Islet of Langerhans (tissue), 1 donor: ENCODE data around the gene GPR52.
"Not testable (repeated sequence)": the region's sequence is repeated elsewhere in the genome, so short reads cannot be mapped to it uniquely, and the experiment has no call there.

Source experiments
- FAIRE-seq: peaks from one replicate; lab custom pipeline; 2011; peaks lifted over from hg19 to GRCh38; lab: Jason Lieb, UNC

GPR52 gene, protein sequence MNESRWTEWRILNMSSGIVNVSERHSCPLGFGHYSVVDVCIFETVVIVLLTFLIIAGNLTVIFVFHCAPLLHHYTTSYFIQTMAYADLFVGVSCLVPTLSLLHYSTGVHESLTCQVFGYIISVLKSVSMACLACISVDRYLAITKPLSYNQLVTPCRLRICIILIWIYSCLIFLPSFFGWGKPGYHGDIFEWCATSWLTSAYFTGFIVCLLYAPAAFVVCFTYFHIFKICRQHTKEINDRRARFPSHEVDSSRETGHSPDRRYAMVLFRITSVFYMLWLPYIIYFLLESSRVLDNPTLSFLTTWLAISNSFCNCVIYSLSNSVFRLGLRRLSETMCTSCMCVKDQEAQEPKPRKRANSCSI

GRCh38 chr1:174447866-174448530, at the start of gene GPR52:
TSS of gene GPR52 (plus strand) at chr1:174447964. CDS start at chr1:174448112, 148 bp downstream.
- FAIRE-seq, result no peak

GRCh38 chr1:174398246-174398645, 49.5 kb upstream of the GPR52 start:
- no peak for FAIRE-seq

GRCh38 chr1:174399211-174399610, 48.6 kb upstream of the GPR52 start:
- FAIRE-seq, result no peak

DNA sequence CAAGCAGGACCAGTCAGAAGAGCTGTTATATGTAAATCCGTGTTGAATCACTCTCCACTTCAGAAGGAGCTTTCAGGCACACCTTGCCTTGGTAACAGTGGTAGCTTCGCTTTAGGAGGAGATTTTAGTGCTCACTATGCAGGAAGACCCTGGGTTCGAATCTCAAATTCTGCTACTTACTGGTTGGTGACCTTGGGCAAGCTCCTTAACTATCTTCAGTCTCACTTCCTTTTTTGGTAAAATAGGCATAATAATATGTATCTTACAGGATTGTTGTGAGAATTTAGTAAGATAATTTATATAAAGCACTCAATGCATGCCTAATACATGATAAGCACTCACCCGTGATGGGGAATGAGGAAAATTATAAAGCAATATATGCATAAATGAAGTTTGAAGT, 46.7 kb upstream of the GPR52 start:
- no peak for FAIRE-seq

DNA sequence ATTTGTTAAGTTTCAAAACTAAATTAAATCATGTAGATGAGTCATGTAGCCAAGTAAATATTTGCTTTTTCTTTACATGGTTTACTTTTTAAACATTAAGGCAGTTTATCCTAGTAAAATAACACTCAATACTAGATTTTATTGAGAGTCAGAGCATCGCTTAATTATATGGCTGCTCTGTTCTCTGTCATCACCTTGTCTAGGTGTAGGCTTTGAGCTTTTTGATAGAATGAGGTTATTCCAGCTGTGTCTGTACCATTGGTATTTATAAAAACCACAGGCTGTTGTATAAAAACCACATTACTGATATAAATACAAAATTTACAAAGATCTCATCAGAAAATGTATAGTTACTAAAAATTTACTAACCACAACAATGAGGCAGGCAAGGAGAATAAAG, 42.5 kb upstream of the GPR52 start:
- peak; percentile 95 for FAIRE-seq

DNA sequence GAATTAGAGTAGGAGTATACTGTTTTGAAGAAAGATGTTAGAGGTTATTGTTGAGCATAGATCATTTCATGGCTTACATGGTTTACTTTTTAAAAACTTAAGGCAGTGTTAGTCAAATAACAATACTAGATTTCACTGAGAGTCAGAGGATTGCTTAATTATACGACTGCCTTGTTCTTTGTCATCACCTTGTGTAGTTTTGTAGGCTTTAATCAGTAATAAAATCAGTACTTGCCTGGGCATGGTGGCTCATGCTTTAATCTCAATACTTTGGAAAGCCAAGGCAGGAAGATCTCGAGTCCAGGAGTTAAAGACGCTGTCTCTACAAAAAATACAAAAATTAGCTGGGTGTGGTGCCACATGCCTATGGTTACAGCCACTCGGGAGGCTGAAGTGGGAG, 41.3 kb upstream of the GPR52 start:
- no peak for FAIRE-seq

- no peak for FAIRE-seq
These were observed 40.1 kb upstream of the GPR52 start for GRCh38 chr1:174407665-174408064.

GRCh38 chr1:174408146-174408545, 39.6 kb upstream of the GPR52 start:
- no peak for FAIRE-seq

- FAIRE-seq, result not testable (repeated sequence)
These were observed 38.0 kb upstream of the GPR52 start for GRCh38 chr1:174409801-174410200.

DNA sequence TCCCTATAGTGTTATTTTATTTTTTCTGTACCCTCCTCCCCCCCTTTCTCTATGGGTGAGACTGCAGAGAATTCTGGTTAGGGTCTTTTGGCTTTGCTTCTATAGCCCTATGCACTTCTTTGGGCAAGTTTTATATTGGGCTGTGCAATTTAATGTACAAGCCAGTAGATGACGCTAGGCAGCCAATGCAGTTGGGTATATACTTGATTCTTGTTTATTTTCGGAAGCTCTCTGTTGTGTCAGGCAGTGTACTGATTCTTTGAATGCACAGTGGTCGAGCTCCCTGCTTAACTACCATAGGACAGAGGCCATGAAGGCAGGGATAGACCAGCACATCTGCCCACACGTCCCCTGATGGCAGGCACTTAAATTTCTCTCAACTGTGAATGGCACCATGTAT, 34.1 kb upstream of the GPR52 start:
- no peak for FAIRE-seq

GRCh38 chr1:174414203-174414602, 33.6 kb upstream of the GPR52 start:
- FAIRE-seq, result no peak

DNA sequence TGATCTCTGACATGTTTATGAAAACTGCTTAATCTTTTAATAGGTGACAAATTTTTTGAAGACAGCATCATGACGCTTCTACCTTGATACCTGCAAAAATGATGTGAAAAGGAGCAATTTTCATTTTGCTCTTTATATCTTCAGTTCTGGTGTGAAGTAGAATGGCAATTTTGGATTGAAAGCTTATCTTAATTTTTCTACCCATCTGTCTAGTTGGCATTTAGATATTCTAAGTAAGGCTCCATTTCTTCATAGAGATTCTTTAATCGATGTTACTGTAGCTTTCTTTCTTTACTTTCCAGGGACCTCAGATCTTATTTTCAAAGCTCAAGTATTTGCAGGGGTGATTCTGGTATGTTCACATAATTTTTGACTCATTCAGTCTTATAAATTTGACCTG, 32.3 kb upstream of the GPR52 start:
- no peak for FAIRE-seq

GRCh38 chr1:174417921-174418320, 29.8 kb upstream of the GPR52 start:
- FAIRE-seq, result no peak

- no peak for FAIRE-seq
These were observed 22.6 kb upstream of the GPR52 start for GRCh38 chr1:174425121-174425520.

- no peak for FAIRE-seq
These were observed 21.6 kb upstream of the GPR52 start for GRCh38 chr1:174426153-174426552.

DNA sequence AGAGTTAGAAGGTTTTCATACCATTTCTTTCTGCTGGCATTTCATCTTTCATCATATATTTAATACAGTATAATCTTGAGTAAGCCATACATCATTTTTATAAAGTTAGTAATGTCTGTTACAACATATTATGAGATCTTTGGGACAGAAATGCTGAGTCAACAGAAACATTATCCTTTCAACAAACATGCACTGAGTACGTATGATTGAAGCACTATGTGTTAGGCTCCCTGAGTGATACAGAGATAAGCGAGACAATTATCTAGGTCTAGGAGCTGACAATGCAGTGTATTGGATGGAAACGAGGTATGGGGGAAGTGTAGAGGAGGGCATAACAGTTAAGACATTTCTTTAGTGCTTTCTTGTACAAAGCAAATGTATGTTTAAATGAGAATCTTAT, 19.7 kb upstream of the GPR52 start:
- FAIRE-seq, result peak; percentile 27

DNA sequence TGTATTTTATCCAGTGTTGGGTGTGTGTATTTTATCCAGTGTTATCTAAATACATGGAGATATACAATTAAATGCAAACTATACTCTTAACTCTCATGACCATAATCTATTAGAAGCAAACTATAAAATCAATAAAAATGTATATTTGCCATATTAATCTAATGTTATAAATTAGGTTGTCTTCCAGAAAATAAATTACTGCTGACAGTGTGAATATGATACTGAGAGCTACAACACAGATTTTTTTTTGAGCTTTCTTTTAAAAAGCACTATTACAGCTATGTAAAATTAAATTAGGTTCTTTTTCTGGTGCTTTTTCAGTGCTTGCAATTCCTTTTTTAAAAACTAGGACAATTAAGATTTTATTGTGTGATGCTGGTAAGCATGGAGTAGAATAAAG, 19.0 kb upstream of the GPR52 start:
- FAIRE-seq, result peak; percentile 47

DNA sequence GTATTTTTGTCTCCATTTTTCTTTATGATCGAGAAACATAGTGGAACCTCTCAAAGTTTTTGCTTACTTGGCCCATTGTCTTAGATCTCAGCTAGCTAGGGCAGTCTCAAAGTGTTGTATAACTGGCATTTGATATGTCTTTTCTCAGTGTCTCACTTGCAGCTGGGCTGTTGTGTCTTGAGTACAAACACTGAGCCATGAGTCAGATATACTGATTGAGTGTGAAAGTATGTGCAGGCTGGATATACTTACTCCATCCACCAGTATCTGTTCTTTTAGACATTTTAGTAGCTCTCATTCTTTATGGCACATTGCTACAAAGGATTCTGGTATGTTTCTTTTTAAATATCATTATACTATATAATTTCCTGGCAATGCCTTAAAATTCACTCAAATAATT, 14.3 kb upstream of the GPR52 start:
- FAIRE-seq, result no peak

- FAIRE-seq, result no peak
These were observed 2.4 kb upstream of the GPR52 start for GRCh38 chr1:174445351-174445750.

DNA sequence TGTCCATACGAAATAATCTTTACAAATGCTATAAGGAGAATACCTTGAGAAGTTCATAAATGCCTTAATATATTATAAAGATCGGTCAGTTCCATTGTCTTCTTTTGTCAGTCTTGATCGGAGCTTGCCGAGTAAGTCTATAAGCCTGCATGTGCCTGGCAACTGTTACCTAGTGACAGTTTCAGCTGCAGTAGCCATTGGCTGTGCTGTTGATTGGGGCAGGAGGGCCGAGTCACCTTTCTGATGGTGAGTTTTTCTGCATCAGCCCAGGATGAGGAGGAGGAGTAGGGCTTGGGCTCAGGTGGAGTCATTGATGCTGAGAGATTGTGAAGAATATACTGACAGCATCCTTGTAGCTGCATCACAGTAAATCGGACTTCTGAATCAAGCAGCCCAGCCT, 1.9 kb upstream of the GPR52 start:
- no peak for FAIRE-seq

DNA sequence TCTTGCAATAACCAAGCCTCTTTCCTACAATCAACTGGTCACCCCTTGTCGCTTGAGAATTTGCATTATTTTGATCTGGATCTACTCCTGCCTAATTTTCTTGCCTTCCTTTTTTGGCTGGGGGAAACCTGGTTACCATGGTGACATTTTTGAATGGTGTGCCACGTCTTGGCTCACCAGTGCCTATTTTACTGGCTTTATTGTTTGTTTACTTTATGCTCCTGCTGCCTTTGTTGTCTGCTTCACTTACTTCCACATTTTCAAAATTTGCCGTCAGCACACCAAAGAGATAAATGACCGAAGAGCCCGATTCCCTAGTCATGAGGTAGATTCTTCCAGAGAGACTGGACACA, 743 bp downstream of the GPR52 start:
- FAIRE-seq, result no peak

DNA sequence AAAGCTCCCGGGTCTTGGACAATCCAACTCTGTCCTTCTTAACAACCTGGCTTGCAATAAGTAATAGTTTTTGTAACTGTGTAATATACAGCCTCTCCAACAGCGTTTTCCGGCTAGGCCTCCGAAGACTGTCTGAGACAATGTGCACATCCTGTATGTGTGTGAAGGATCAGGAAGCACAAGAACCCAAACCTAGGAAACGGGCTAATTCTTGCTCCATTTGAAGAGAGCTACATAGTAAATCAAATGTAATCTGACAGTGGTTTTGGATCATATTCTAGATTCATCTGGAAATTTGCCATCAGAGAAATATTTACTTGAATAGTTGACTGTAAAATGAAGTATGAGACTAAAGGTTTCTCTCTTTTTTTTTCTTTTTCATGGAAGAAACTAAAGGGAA, 1.2 kb downstream of the GPR52 start:
- no peak for FAIRE-seq

GRCh38 chr1:174451408-174451807, 3.6 kb downstream of the GPR52 start:
- no peak for FAIRE-seq

DNA sequence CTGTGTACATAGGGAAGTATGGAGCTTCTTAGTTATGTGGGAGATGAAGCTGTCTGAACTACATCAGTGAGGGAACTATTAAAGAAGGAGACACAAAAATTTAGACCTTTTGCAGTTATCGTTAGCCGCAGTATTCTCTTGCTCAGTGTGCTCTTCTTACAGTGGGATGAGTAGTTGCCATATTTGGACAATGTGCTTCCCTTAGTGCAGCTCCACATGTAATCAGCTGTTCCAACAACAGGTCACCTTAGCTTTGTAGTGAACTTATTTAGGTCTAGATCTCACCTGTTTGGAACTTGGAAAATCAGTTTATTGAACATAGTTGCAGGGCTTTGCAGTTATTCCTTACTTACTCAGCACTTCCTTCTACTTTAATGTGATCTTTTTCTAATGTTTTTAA, 18.1 kb downstream of the GPR52 start:
- FAIRE-seq, result no peak
